MM.1S (cell line): ENCODE results near the gene WDPCP.

Experiments used
- EZH2phosphoT487 ChIP-seq: fragments of 300-600 bp; sonication (generic); IDR thresholded peaks from 2 replicates; pipeline ENCODE4 v1.6.1; 2018; ENCODE audit warnings: antibody characterized with exemption, low read length
- TF ChIP-seq, protein P1 (sequence below): fragments of 300-600 bp; sonication (generic); IDR thresholded peaks from 2 replicates; pipeline ENCODE4 v1.5.1; 2016; ENCODE audit warnings: antibody characterized with exemption, low read length, mixed read lengths

DNA sequence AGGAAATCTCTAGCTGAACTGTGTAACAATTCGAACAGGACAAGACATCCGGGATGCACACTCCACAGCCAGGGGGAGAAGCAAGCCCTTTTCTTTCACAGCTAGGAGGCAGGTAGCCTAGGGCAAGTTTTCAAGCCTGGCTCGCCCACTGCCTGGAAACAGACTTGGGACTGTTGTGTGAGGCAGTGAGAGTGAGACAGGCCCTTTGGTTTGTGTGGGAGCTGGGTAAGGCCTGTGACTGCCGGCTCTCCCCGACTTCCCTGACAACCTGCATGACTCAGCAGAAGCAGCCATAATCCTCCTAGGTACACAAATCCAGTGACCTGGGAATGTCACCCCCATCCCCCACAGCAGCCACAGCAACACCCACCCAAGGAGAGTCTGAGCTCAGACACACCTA is 179.7 kb downstream of the WDPCP start:
- TF ChIP-seq, protein P1, sequence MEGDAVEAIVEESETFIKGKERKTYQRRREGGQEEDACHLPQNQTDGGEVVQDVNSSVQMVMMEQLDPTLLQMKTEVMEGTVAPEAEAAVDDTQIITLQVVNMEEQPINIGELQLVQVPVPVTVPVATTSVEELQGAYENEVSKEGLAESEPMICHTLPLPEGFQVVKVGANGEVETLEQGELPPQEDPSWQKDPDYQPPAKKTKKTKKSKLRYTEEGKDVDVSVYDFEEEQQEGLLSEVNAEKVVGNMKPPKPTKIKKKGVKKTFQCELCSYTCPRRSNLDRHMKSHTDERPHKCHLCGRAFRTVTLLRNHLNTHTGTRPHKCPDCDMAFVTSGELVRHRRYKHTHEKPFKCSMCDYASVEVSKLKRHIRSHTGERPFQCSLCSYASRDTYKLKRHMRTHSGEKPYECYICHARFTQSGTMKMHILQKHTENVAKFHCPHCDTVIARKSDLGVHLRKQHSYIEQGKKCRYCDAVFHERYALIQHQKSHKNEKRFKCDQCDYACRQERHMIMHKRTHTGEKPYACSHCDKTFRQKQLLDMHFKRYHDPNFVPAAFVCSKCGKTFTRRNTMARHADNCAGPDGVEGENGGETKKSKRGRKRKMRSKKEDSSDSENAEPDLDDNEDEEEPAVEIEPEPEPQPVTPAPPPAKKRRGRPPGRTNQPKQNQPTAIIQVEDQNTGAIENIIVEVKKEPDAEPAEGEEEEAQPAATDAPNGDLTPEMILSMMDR, result no peak
- TF ChIP-seq EZH2phosphoT487, result no peak
